Neural progenitor cell (in vitro differentiated cells): Measurements from ENCODE around the gene COG4. TPM values are rescaled to one million over a fixed set of nuclear protein-coding genes. Genes with fewer than 3 reads are reported as not detected.

Source experiments
- DNase-seq: peaks from one replicate; pipeline ENCODE4 v3.0.0-alpha.2; 2016; ENCODE audit warnings: low spot score
- H2AFZ ChIP-seq: fragments of 200-600 bp; sonication (generic); replicated peaks from 2 replicates; pipeline ENCODE4 v1.6.1; 2016; ENCODE audit warnings: antibody characterized with exemption
- H3F3A ChIP-seq: fragments of 200-600 bp; sonication (generic); 2 replicates; pipeline ENCODE4 v1.6.1; 2016; ENCODE audit warnings: antibody characterized with exemption, low read depth
- H3K27ac ChIP-seq: fragments of 200-600 bp; sonication (generic); 2 replicates; pipeline ENCODE4 v1.5.1; 2016; ENCODE audit warnings: mild to moderate bottlenecking
- H3K27me3 ChIP-seq: fragments of 200-600 bp; sonication (generic); 2 replicates; pipeline ENCODE4 v1.6.1; 2016; ENCODE audit warnings: mild to moderate bottlenecking, moderate library complexity
- H3K36me3 ChIP-seq: fragments of 200-600 bp; sonication (generic); 2 replicates; pipeline ENCODE4 v1.5.1; 2016
- H3K4me1 ChIP-seq: fragments of 200-600 bp; sonication (generic); 2 replicates; pipeline ENCODE4 v1.6.1; 2016; ENCODE audit warnings: mixed run types
- H3K4me2 ChIP-seq: fragments of 200-600 bp; sonication (generic); 2 replicates; pipeline ENCODE4 v1.6.1; 2016
- H3K4me3 ChIP-seq: fragments of 200-600 bp; sonication (generic); 2 replicates; pipeline ENCODE4 v1.5.1; 2016
- H3K79me2 ChIP-seq: fragments of 200-600 bp; sonication (generic); 2 replicates; pipeline ENCODE4 v1.6.1; 2016; ENCODE audit warnings: low read depth
- H3K9ac ChIP-seq: fragments of 200-600 bp; sonication (generic); 2 replicates; pipeline ENCODE4 v1.6.1; 2016
- H3K9me3 ChIP-seq: fragments of 200-600 bp; sonication (generic); 2 replicates; pipeline ENCODE4 v1.5.1; 2016; ENCODE audit warnings: low read depth
- H4K20me1 ChIP-seq: fragments of 200-600 bp; sonication (generic); 2 replicates; pipeline ENCODE4 v1.6.1; 2016; ENCODE audit warnings: low read depth
- H3K27ac Mint-ChIP-seq: 3 replicates; pipeline ENCODE4 v1.8.0; 2021; ENCODE audit warnings: mixed read lengths
- H3K27me3 Mint-ChIP-seq: 2 replicates; pipeline ENCODE4 v1.8.0; 2022; ENCODE audit warnings: low read depth, mild to moderate bottlenecking, inconsistent platforms, moderate library complexity, mixed read lengths; ENCODE audit not compliant: insufficient read depth
- H3K36me3 Mint-ChIP-seq: 3 replicates; pipeline ENCODE4 v1.8.0; 2021; ENCODE audit warnings: mixed read lengths
- H3K4me1 Mint-ChIP-seq: 3 replicates; pipeline ENCODE4 v1.8.0; 2021; ENCODE audit warnings: mixed read lengths
- H3K4me3 Mint-ChIP-seq: 3 replicates; pipeline ENCODE4 v1.8.0; 2021; ENCODE audit warnings: mild to moderate bottlenecking, moderate library complexity, mixed read lengths
- H3K9me3 Mint-ChIP-seq: 3 replicates; pipeline ENCODE4 v1.8.0; 2020; ENCODE audit warnings: mixed read lengths
- EZH2 ChIP-seq: fragments of 200-600 bp; sonication (generic); IDR thresholded peaks from 2 replicates; pipeline ENCODE4 v1.6.1; 2017; ENCODE audit warnings: antibody characterized with exemption, mild to moderate bottlenecking, moderate library complexity
- EZH2phosphoT487 ChIP-seq: fragments of 200-600 bp; sonication (generic); IDR thresholded peaks from 2 replicates; pipeline ENCODE4 v1.6.1; 2017; ENCODE audit warnings: antibody characterized with exemption
- total RNA-seq: library from RNA; depleted of rRNA; stranded (reverse); fragments of >200 nt; gene quantifications from 2 replicates; pipeline ENCODE4 v1.2.3, GENCODE V29; 2015; ENCODE audit warnings: low replicate concordance
- TF ChIP-seq, protein P1 (sequence below): fragments of 200-600 bp; sonication (generic); IDR thresholded peaks from 2 replicates; pipeline ENCODE4 v1.5.1; 2017; ENCODE audit warnings: antibody characterized with exemption, mild to moderate bottlenecking

COG4 gene
- total RNA-seq, 1 donor from 2014 or later: 62.4 TPM

- no peak for DNase-seq
- no peaks in the 10 kb centered on the region for H3K4me1 Mint-ChIP-seq
- H3K27me3 Mint-ChIP-seq: no peaks in the 10 kb centered on the region
- H3K4me2 ChIP-seq: no peak overlapping the region
- H2AFZ ChIP-seq: no peak overlapping the region
- peaks cover 36% of the 10 kb centered on the region for H3K36me3 ChIP-seq
- no peak overlapping the region for H3K9ac ChIP-seq
- H3K4me3 Mint-ChIP-seq: no peak overlapping the region
- H3K9me3 Mint-ChIP-seq: no peaks in the 10 kb centered on the region
- H3K27ac Mint-ChIP-seq: no peak overlapping the region
- H3F3A ChIP-seq: peaks cover 4% of the 10 kb centered on the region
- H3K9me3 ChIP-seq: no peaks in the 10 kb centered on the region
- H3K36me3 Mint-ChIP-seq: peaks cover 47% of the 10 kb centered on the region
- peaks cover 95% of the 10 kb centered on the region for H3K79me2 ChIP-seq
- H4K20me1 ChIP-seq: peaks cover 96% of the 10 kb centered on the region
- no peak overlapping the region for H3K27ac ChIP-seq
- H3K4me1 ChIP-seq: no peaks in the 10 kb centered on the region
- no peaks in the 10 kb centered on the region for H3K27me3 ChIP-seq
- TF ChIP-seq, protein P1, sequence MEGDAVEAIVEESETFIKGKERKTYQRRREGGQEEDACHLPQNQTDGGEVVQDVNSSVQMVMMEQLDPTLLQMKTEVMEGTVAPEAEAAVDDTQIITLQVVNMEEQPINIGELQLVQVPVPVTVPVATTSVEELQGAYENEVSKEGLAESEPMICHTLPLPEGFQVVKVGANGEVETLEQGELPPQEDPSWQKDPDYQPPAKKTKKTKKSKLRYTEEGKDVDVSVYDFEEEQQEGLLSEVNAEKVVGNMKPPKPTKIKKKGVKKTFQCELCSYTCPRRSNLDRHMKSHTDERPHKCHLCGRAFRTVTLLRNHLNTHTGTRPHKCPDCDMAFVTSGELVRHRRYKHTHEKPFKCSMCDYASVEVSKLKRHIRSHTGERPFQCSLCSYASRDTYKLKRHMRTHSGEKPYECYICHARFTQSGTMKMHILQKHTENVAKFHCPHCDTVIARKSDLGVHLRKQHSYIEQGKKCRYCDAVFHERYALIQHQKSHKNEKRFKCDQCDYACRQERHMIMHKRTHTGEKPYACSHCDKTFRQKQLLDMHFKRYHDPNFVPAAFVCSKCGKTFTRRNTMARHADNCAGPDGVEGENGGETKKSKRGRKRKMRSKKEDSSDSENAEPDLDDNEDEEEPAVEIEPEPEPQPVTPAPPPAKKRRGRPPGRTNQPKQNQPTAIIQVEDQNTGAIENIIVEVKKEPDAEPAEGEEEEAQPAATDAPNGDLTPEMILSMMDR: no peak
- TF ChIP-seq EZH2: no peak
- TF ChIP-seq EZH2phosphoT487: no peak
- H3K4me3 ChIP-seq: no peak overlapping the region
Measured at GRCh38 chr16:70548936-70549335, 25.6 kb upstream of the COG4 start.

DNA sequence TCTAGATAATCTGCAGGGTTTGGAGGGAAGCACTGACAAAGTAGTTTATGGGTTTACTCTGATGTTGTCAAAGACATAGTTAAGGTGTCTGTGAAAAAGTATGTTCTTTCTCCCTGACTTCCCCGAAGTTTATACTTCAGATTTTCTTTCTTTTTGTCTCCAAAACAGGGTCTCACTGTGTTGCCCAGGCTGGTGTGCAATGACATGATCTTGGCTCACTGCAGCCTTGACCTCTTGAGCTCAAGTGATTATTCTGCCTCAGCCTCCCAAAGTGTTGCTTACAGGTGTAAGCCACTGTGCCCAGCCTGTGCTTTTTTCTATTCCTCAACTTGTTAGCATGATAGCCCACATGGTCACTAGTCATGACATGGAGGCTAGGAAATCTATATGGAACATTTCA lies 21.2 kb upstream of the COG4 start:
- peaks cover 4% of the 10 kb centered on the region for H3F3A ChIP-seq
- no peaks in the 10 kb centered on the region for H3K27me3 ChIP-seq
- H4K20me1 ChIP-seq: peaks cover 96% of the 10 kb centered on the region
- no peak overlapping the region for H3K9ac ChIP-seq
- no peaks in the 10 kb centered on the region for H3K9me3 Mint-ChIP-seq
- H3K36me3 Mint-ChIP-seq: peaks cover 42% of the 10 kb centered on the region
- no peak overlapping the region for H2AFZ ChIP-seq
- H3K27ac ChIP-seq: no peak overlapping the region
- no peaks in the 10 kb centered on the region for H3K4me1 Mint-ChIP-seq
- H3K36me3 ChIP-seq: peaks cover 50% of the 10 kb centered on the region
- no peaks in the 10 kb centered on the region for H3K27me3 Mint-ChIP-seq
- H3K4me2 ChIP-seq: no peak overlapping the region
- H3K4me3 ChIP-seq: no peak overlapping the region
- H3K4me1 ChIP-seq: no peaks in the 10 kb centered on the region
- TF ChIP-seq, protein P1: no peak
- TF ChIP-seq EZH2: no peak
- DNase-seq: no peak
- H3K27ac Mint-ChIP-seq: no peak overlapping the region
- no peaks in the 10 kb centered on the region for H3K9me3 ChIP-seq
- no peak overlapping the region for H3K4me3 Mint-ChIP-seq
- peaks cover 97% of the 10 kb centered on the region for H3K79me2 ChIP-seq

GRCh38 chr16:70540994-70541393 lies 17.6 kb upstream of the COG4 start:
- Histone ChIP-seq H3F3A (peaks cover 12% of the 10 kb centered on the region), H3K79me2 (peaks cover 100% of the 10 kb centered on the region), H3K4me1 (no peaks in the 10 kb centered on the region), H3K4me3 (no peak overlapping the region), H3K9me3 (no peaks in the 10 kb centered on the region), H4K20me1 (peaks cover 95% of the 10 kb centered on the region), H3K9ac (no peak overlapping the region), H3K27me3 (no peaks in the 10 kb centered on the region), H2AFZ (no peak overlapping the region), H3K36me3 (peaks cover 62% of the 10 kb centered on the region), H3K27ac (no peak overlapping the region), H3K4me2 (no peak overlapping the region)
- TF ChIP-seq EZH2phosphoT487 (no peak), EZH2 (no peak)
- TF ChIP-seq, protein P1: no peak
- Mint-ChIP-seq H3K9me3 (no peaks in the 10 kb centered on the region), H3K36me3 (peaks cover 46% of the 10 kb centered on the region), H3K4me1 (no peaks in the 10 kb centered on the region), H3K27me3 (no peaks in the 10 kb centered on the region), H3K27ac (no peak overlapping the region), H3K4me3 (no peak overlapping the region)
- no peak for DNase-seq
